ENCODE measurements around the gene STK24.
A peak's percentile ranks its signal among the peaks of the same experiment; 100 is the strongest.
"Not testable (repeated sequence)": the region's sequence is repeated elsewhere in the genome, so short reads cannot be mapped to it uniquely, and the experiment has no call there.

STK24 gene

GRCh38 chr13:98576963-98577835 is at the start of gene STK24:
TSS of gene STK24 (minus strand) at chr13:98577107. CDS start at chr13:98576786, 321 bp downstream.
- DNase-seq (ENCODE audit: low spot score) = peak; percentile 84

GRCh38 chr13:98626298-98626935 is 49.5 kb upstream of the STK24 start:
- no peak for DNase-seq (ENCODE audit: low spot score)

- not testable (repeated sequence) for DNase-seq (ENCODE audit: low spot score)
These were observed 47.7 kb upstream of the STK24 start for GRCh38 chr13:98624589-98624988.

GRCh38 chr13:98622931-98623331 is 46.0 kb upstream of the STK24 start:
- DNase-seq (ENCODE audit: low spot score) = no peak

- no peak for DNase-seq (ENCODE audit: low spot score)
These were observed 42.6 kb upstream of the STK24 start for GRCh38 chr13:98619556-98619955.

- not testable (repeated sequence) for DNase-seq (ENCODE audit: low spot score)
These were observed 38.7 kb upstream of the STK24 start for GRCh38 chr13:98615595-98615994.

- no peak for DNase-seq (ENCODE audit: low spot score)
These were observed 36.7 kb upstream of the STK24 start for GRCh38 chr13:98613591-98613990.

GRCh38 chr13:98609756-98610155 is 32.8 kb upstream of the STK24 start:
- DNase-seq (ENCODE audit: low spot score) = no peak

- no peak for DNase-seq (ENCODE audit: low spot score)
These were observed 29.4 kb upstream of the STK24 start for GRCh38 chr13:98606296-98606695.

GRCh38 chr13:98599502-98600328 is 22.8 kb upstream of the STK24 start:
- DNase-seq (ENCODE audit: low spot score) = no peak

GRCh38 chr13:98598043-98598442 is 21.1 kb upstream of the STK24 start:
- no peak for DNase-seq (ENCODE audit: low spot score)

- DNase-seq (ENCODE audit: low spot score) = no peak
These were observed 18.2 kb upstream of the STK24 start for GRCh38 chr13:98595134-98595533.

GRCh38 chr13:98592362-98592732 is 15.4 kb upstream of the STK24 start:
- DNase-seq (ENCODE audit: low spot score) = no peak

GRCh38 chr13:98591721-98592361 is 14.9 kb upstream of the STK24 start:
- DNase-seq (ENCODE audit: low spot score) = no peak

GRCh38 chr13:98590471-98590870 is 13.6 kb upstream of the STK24 start:
- not testable (repeated sequence) for DNase-seq (ENCODE audit: low spot score)

GRCh38 chr13:98589516-98589915 is 12.6 kb upstream of the STK24 start:
- DNase-seq (ENCODE audit: low spot score) = not testable (repeated sequence)

GRCh38 chr13:98586400-98587345 is 9.8 kb upstream of the STK24 start:
- DNase-seq (ENCODE audit: low spot score) = no peak

- no peak for DNase-seq (ENCODE audit: low spot score)
These were observed 9.0 kb upstream of the STK24 start for GRCh38 chr13:98585946-98586345.

- no peak for DNase-seq (ENCODE audit: low spot score)
These were observed 8.5 kb upstream of the STK24 start for GRCh38 chr13:98585398-98585754.

GRCh38 chr13:98584668-98585397 is 7.9 kb upstream of the STK24 start:
- DNase-seq (ENCODE audit: low spot score) = no peak
